Activated CD4-positive, alpha-beta T cell treated with anti-CD3 and anti-CD28 coated beads, Interleukin-2, amount 10 ng/mL, durations not matched to agents 24 days and 14 days (primary cell): ENCODE results near the gene INSYN1. TPM values are rescaled to one million over a fixed set of nuclear protein-coding genes. Genes with fewer than 3 reads are reported as not detected.
A peak's percentile ranks its signal among the peaks of the same experiment; 100 is the strongest.
"Not testable (repeated sequence)": the region's sequence is repeated elsewhere in the genome, so short reads cannot be mapped to it uniquely, and the experiment has no call there.

Experiments
- DNase-seq: peaks from one replicate; pipeline ENCODE4 v3.0.0; 2022
- H3K27ac Mint-ChIP-seq: one replicate; pipeline ENCODE4 v1.8.0; 2022; ENCODE audit warnings: mild to moderate bottlenecking, mixed read lengths
- H3K27me3 Mint-ChIP-seq: one replicate; pipeline ENCODE4 v1.8.0; 2022; ENCODE audit warnings: mixed read lengths
- H3K36me3 Mint-ChIP-seq: one replicate; pipeline ENCODE4 v1.8.0; 2022; ENCODE audit warnings: low read depth, mild to moderate bottlenecking, mixed read lengths
- H3K4me1 Mint-ChIP-seq: one replicate; pipeline ENCODE4 v1.8.0; 2021; ENCODE audit warnings: mixed read lengths
- H3K4me3 Mint-ChIP-seq: one replicate; pipeline ENCODE4 v1.8.0; 2022; ENCODE audit warnings: mild to moderate bottlenecking, moderate library complexity, mixed read lengths
- H3K9me3 Mint-ChIP-seq: one replicate; pipeline ENCODE4 v1.8.0; 2021; ENCODE audit warnings: mixed read lengths
- intact Hi-C: fragments of 100-400 bp; cut with micrococcal nuclease; formaldehyde crosslinking; loops from one replicate; pipeline ENCODE4 v1.15.1; 2023
- total RNA-seq: library from RNA; stranded (reverse); gene quantifications from 2 replicates; pipeline ENCODE4 v1.2.3, GENCODE V29; 2022

The INSYN1 gene
- total RNA-seq, 1 donor from 2014 or later: not detected

- intact Hi-C loops, H3K4me3 Mint-ChIP-seq, H3K36me3 Mint-ChIP-seq, H3K27ac Mint-ChIP-seq, H3K4me1 Mint-ChIP-seq, DNase-seq, H3K9me3 Mint-ChIP-seq, H3K27me3 Mint-ChIP-seq: not testable (repeated sequence)
These were observed 32.3 kb upstream of the INSYN1 start for GRCh38 chr15:73785256-73786014.

- no peaks in the 10 kb centered on the region for H3K27me3 Mint-ChIP-seq
- H3K4me3 Mint-ChIP-seq: no peak overlapping the region
- DNase-seq: no peak
- intact Hi-C loops: no loop called here
- H3K36me3 Mint-ChIP-seq: no peaks in the 10 kb centered on the region
- no peaks in the 10 kb centered on the region for H3K4me1 Mint-ChIP-seq
- H3K27ac Mint-ChIP-seq: no peak overlapping the region
- no peaks in the 10 kb centered on the region for H3K9me3 Mint-ChIP-seq
These were observed 31.1 kb upstream of the INSYN1 start for GRCh38 chr15:73784291-73784690.

- Mint-ChIP-seq H3K9me3 (no peaks in the 10 kb centered on the region), H3K36me3 (no peaks in the 10 kb centered on the region), H3K27me3 (no peaks in the 10 kb centered on the region), H3K4me3 (no peak overlapping the region), H3K4me1 (no peaks in the 10 kb centered on the region), H3K27ac (no peak overlapping the region)
- intact Hi-C loops: no loop called here
- no peak for DNase-seq
These were observed 29.3 kb upstream of the INSYN1 start for GRCh38 chr15:73782344-73782959.

GRCh38 chr15:73781038-73781925, 28.1 kb upstream of the INSYN1 start:
- no peak overlapping the region for H3K27ac Mint-ChIP-seq
- no peaks in the 10 kb centered on the region for H3K4me1 Mint-ChIP-seq
- no peaks in the 10 kb centered on the region for H3K36me3 Mint-ChIP-seq
- no peak overlapping the region for H3K4me3 Mint-ChIP-seq
- intact Hi-C loops: no loop called here
- no peaks in the 10 kb centered on the region for H3K9me3 Mint-ChIP-seq
- no peaks in the 10 kb centered on the region for H3K27me3 Mint-ChIP-seq
- peak; percentile 60 for DNase-seq

GRCh38 chr15:73779974-73780373, 26.8 kb upstream of the INSYN1 start:
- no peaks in the 10 kb centered on the region for H3K9me3 Mint-ChIP-seq
- H3K4me1 Mint-ChIP-seq: no peaks in the 10 kb centered on the region
- no peak overlapping the region for H3K4me3 Mint-ChIP-seq
- no peaks in the 10 kb centered on the region for H3K27me3 Mint-ChIP-seq
- DNase-seq: no peak
- intact Hi-C loops: no loop called here
- H3K36me3 Mint-ChIP-seq: no peaks in the 10 kb centered on the region
- H3K27ac Mint-ChIP-seq: no peak overlapping the region

- Mint-ChIP-seq H3K27ac (no peak overlapping the region), H3K27me3 (no peaks in the 10 kb centered on the region), H3K36me3 (no peaks in the 10 kb centered on the region), H3K9me3 (no peaks in the 10 kb centered on the region), H3K4me3 (no peak overlapping the region), H3K4me1 (no peaks in the 10 kb centered on the region)
- intact Hi-C loops: no loop called here
- DNase-seq: no peak
These were observed 24.6 kb upstream of the INSYN1 start for GRCh38 chr15:73777741-73778140.

- DNase-seq: no peak
- H3K36me3 Mint-ChIP-seq: no peaks in the 10 kb centered on the region
- H3K27ac Mint-ChIP-seq: no peak overlapping the region
- peaks cover 7% of the 10 kb centered on the region for H3K27me3 Mint-ChIP-seq
- no peaks in the 10 kb centered on the region for H3K9me3 Mint-ChIP-seq
- no peaks in the 10 kb centered on the region for H3K4me1 Mint-ChIP-seq
- no peak overlapping the region for H3K4me3 Mint-ChIP-seq
- intact Hi-C loops: no loop called here
These were observed 20.3 kb upstream of the INSYN1 start for GRCh38 chr15:73773428-73773827.

GRCh38 chr15:73771385-73772045, 18.4 kb upstream of the INSYN1 start:
- Mint-ChIP-seq H3K4me3 (no peak overlapping the region), H3K27ac (no peak overlapping the region), H3K9me3 (no peaks in the 10 kb centered on the region), H3K4me1 (no peaks in the 10 kb centered on the region), H3K27me3 (peaks cover 13% of the 10 kb centered on the region), H3K36me3 (no peaks in the 10 kb centered on the region)
- no peak for DNase-seq
- intact Hi-C loops: no loop called here

- no peak overlapping the region for H3K27ac Mint-ChIP-seq
- no peak for DNase-seq
- no peaks in the 10 kb centered on the region for H3K9me3 Mint-ChIP-seq
- no peaks in the 10 kb centered on the region for H3K4me1 Mint-ChIP-seq
- H3K36me3 Mint-ChIP-seq: no peaks in the 10 kb centered on the region
- H3K27me3 Mint-ChIP-seq: peaks cover 18% of the 10 kb centered on the region
- intact Hi-C loops: no loop called here
- no peak overlapping the region for H3K4me3 Mint-ChIP-seq
These were observed 16.9 kb upstream of the INSYN1 start for GRCh38 chr15:73770050-73770449.

GRCh38 chr15:73767806-73768501, 14.8 kb upstream of the INSYN1 start:
- no peak for DNase-seq
- intact Hi-C loops: no loop called here
- Mint-ChIP-seq H3K27ac (no peak overlapping the region), H3K4me1 (no peaks in the 10 kb centered on the region), H3K4me3 (no peak overlapping the region), H3K27me3 (peaks cover 22% of the 10 kb centered on the region), H3K9me3 (no peaks in the 10 kb centered on the region), H3K36me3 (no peaks in the 10 kb centered on the region)

- peaks cover 22% of the 10 kb centered on the region for H3K27me3 Mint-ChIP-seq
- H3K9me3 Mint-ChIP-seq: no peaks in the 10 kb centered on the region
- intact Hi-C loops: no loop called here
- no peaks in the 10 kb centered on the region for H3K4me1 Mint-ChIP-seq
- no peaks in the 10 kb centered on the region for H3K36me3 Mint-ChIP-seq
- no peak overlapping the region for H3K27ac Mint-ChIP-seq
- no peak for DNase-seq
- H3K4me3 Mint-ChIP-seq: no peak overlapping the region
These were observed 13.4 kb upstream of the INSYN1 start for GRCh38 chr15:73766598-73766997.

GRCh38 chr15:73765778-73766177, 12.6 kb upstream of the INSYN1 start:
- no peak overlapping the region for H3K4me3 Mint-ChIP-seq
- DNase-seq: no peak
- peaks cover 20% of the 10 kb centered on the region for H3K27me3 Mint-ChIP-seq
- no peaks in the 10 kb centered on the region for H3K36me3 Mint-ChIP-seq
- H3K9me3 Mint-ChIP-seq: no peaks in the 10 kb centered on the region
- no peaks in the 10 kb centered on the region for H3K4me1 Mint-ChIP-seq
- intact Hi-C loops: no loop called here
- no peak overlapping the region for H3K27ac Mint-ChIP-seq

GRCh38 chr15:73763931-73764330, 10.8 kb upstream of the INSYN1 start:
- no peaks in the 10 kb centered on the region for H3K4me1 Mint-ChIP-seq
- DNase-seq: no peak
- H3K9me3 Mint-ChIP-seq: no peaks in the 10 kb centered on the region
- intact Hi-C loops: no loop called here
- H3K36me3 Mint-ChIP-seq: no peaks in the 10 kb centered on the region
- H3K4me3 Mint-ChIP-seq: no peak overlapping the region
- H3K27me3 Mint-ChIP-seq: peaks cover 15% of the 10 kb centered on the region
- no peak overlapping the region for H3K27ac Mint-ChIP-seq
